NCI-H128 (cell line): Measurements from ENCODE around the gene GALNT3.

Experiments
- DNase-seq: peaks from one replicate; lab custom pipeline; 2025; ENCODE audit not compliant: unreplicated experiment; lab: John Stamatoyannopoulos, UW

GALNT3 gene

GRCh38 chr2:165796819-165797530 lies 2.9 kb upstream of the GALNT3 start:
- no peak for DNase-seq

DNA sequence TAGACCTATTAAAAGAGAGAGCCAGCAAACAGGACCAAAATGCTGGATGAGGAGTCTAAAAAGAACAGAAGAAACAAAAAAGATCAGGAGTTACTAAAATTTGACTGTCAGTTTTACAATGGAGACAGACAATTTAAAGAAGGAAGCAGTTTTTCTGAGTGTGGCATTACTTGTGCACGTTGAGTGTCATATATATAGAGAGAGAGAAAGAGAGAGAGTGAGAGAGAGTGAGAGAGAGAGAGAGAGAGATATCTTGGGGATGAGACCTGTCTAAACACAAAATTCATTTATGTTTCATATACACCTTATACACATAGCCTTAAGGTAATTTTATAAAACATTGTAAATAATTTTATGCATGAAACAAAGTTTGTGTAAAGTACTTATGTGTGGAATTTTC lies 2.1 kb upstream of the GALNT3 start:
- no peak for DNase-seq

- DNase-seq: no peak
Observed at GRCh38 chr2:165795011-165795410, 964 bp upstream of the GALNT3 start.

DNA sequence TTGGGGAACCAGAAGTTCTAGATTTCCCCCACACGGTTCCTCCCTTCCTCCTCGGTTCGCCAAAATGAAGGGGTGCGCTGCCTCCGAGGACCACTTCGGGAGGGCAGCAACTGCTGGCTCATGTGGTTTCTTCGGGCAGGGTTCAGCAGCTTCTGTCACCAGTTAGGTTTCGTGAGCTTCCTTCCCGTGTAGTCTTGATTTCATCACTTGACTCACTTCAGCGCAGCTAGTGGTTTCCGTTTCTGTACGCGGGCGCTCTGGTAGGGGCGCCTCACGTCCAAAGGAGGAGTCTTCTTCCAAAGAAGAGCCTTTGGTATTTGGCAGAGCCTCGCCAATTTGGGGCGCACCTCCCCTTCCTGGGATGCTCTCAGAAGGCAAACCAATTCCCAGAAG lies 485 bp upstream of the GALNT3 start:
- peak; percentile 13 for DNase-seq

- no peak for DNase-seq
Observed at GRCh38 chr2:165793161-165793778, 777 bp downstream of the GALNT3 start.

DNA sequence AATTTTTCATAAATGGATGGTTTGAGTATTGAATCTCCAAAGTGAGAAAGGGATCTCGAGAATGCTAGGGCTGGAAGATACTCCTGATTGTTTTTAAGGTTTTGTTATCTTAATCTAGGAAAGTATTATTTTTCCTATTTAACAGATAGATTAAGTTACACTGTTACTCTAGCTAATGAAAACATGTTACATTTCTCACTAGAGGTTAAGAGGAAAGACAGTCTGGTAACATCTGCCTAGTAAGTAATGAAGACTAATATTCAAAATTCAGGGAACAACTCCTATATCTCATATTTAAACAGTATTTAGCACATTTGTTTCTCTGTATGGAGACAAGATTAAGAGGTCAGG lies 2.0 kb downstream of the GALNT3 start:
- no peak for DNase-seq

DNA sequence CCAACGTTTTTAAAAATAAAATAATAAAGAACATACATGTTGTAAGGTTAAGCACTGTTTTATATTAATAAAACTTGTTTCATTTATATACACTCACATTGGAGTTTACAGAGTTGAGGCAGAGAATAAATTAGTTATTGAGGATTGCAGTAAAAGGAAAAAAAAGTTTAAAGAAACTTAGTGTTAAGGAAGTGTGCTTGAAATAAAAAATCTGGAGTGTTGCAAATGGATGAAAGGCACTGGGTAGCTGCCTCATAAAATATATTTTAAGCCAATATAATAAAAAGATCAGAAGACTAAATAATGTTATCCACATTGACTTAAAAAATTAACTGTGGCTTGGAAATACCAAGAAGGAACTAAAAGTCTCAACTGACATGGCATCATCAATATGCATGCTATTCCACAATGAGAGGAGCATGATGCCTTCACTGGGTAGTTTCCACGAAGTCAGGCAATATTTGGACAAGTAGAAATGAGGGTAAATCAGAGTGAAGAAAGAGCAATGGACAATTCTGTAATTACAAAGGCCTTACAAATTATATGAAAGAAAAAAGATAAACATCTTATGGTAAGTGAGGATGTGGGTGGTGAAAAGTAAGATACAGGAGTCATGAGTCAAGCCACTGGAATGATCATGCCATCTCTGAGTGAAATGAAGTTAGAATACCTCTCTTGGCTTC lies 2.5 kb downstream of the GALNT3 start:
- no peak for DNase-seq

DNA sequence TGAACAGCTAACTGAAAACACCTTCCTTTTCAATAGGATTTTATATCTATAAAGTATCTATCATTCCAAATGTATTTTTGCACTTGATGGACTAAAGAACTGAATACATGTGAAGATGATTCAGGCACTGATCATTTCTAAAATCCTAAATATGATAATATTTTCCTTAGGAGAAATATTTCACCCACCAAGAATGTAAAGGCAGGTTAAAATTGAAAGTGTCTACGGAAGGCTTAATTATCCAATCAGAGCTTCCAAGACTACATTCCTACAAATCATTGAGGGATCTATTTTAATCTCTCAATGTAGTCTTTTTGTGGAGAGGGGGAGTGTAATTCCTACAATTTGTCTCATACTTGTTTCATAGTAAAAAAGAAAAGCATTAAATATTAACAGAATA lies 3.6 kb downstream of the GALNT3 start:
- DNase-seq: no peak

DNA sequence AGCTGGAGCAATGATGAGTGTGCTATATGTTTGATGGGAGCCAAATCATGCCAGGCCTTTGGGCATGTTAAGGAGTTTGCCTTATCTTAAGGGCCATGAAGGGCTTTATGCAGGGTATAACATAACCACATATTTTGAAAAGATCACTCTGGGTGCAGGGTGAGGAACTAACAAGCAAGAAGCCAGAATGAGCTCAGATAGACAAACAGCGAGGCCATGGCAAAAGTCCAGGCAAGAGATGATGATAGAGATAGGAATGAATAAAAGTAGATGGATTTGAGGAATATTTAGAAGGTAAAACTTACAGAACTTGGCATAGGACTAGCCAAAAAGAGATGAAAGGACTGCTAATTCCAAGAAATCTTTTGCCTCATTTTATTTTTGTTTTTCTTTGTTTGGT lies 6.7 kb downstream of the GALNT3 start:
- DNase-seq: no peak

- DNase-seq: no peak
Observed at GRCh38 chr2:165779706-165780105, 14.3 kb downstream of the GALNT3 start.

GRCh38 chr2:165778653-165779451 lies 15.2 kb downstream of the GALNT3 start:
- no peak for DNase-seq

GRCh38 chr2:165778187-165778556 lies 15.9 kb downstream of the GALNT3 start:
- no peak for DNase-seq

DNA sequence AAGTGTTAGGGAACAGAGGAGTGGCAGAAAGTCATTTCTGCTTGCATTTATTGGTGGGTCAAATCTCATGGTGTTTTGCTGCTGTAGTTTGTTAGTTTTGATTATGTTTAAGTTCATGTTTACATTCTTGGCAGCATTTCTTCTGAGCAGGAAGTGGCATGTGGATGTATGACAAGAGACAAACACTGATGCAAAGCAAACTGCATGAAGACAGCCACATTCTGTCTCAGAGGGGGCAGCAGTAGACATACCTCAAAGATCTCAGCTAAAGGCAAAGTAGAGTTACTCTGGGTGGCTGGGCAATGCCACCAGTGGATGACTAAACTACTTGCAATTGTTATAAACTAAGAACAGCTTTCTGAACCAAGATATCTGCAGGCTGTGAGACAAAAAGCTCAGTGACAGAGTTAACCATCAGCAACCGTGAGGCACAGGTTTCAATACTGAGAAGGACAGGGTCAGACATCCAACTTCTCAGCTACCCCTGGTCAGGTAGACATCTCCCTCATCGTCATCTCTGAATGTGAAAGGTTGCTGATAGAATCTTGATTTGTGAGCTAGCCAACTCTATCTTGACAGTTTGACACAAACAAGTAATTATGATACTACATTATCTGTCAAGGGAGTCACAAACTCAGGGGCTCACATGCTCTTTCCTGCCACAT lies 16.4 kb downstream of the GALNT3 start:
- no peak for DNase-seq

DNA sequence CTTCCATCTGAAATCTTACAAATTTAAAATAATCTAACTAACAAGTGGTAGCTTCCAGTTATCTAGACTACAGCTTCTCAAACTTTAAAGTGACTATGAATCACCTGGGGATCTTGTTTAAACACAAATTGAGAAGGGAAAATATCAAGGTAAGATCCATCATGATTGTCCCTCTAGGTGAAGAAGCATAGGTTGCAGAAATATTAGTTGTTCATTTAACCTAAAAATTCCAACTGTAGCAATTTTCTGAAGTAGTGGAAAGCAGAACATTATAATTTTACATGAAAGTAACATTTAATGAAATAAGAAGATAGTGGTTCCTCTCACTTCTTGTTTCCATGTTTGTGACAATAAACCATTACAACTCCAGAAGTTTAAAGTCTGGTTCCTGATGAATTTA lies 17.3 kb downstream of the GALNT3 start:
- no peak for DNase-seq

- no peak for DNase-seq
Observed at GRCh38 chr2:165776013-165776412, 18.0 kb downstream of the GALNT3 start.

GRCh38 chr2:165773684-165774083 lies 20.4 kb downstream of the GALNT3 start:
- no peak for DNase-seq

DNA sequence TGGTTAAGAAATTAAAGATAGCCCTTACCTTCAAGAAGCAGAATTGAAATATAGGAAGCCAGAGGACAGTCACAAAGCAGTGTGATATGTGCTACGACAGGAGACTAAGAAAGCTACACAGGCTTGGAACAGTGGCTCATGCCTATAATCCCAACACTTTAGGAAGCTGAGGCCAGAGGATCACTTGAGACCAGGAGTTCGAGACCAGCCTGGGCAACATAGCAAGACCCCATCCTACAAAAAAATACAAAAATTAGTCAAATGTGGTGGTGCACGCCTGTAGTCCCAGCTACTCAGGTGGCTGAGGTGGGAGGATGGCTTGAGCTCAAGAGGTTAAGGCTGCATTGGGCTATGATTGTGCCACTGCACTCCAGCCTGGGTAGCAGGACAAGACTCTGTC lies 21.9 kb downstream of the GALNT3 start:
- no peak for DNase-seq

DNA sequence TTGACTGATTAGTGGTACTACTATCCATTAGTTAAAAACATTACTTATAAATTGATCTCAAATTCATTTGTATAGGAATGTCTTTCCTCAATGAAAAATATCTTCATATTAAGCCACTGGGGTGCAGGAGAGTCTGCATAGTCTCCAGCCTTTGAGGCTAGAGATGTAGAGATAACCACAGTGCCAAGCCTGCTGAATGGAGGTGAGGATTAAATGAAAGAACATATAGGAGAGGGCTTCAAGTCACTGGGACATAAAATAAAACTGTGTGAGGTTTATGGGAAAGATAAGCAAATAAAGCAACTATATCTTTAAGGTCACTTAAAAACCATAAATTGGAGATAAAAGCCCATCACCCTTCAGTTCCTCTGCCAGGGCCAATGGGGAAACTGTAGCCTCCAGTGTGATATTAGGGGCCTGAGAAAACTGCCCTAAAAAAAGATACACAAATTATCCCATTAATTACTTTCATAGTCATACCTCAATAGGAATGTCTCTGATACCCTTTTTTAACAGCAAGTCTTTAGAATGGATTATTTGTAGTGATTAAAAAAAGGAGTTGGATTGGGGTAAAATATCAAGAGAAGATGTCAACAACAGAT lies 27.6 kb downstream of the GALNT3 start:
- no peak for DNase-seq

DNA sequence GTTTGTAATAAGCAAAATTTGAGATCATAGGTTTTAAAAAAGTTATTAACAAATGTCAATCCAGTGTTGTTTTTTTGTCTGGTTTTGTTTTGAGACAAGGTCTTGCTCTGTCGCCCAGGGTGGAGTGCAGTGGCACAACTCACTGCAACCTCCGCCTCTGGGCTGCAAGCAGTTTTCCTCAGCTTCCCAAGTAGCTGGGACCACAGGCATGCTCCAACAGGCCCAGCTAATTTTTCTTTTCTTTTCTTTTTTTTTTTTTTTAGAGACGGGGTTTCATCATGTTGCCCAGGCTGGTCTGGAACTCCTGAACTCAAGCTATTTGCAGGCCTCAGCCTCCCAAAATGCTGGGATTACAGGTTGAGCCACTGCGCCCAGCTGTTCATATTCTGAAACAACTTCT lies 31.3 kb downstream of the GALNT3 start:
- no peak for DNase-seq

GRCh38 chr2:165757906-165758675 lies 36.0 kb downstream of the GALNT3 start:
- no peak for DNase-seq
